Measurements from ENCODE around the gene NUMB.

The NUMB gene

GRCh38 chr14:73253721-73254120, 204.6 kb downstream of the NUMB start:
- no peaks in the 10 kb centered on the region for H3K36me3 Mint-ChIP-seq (ENCODE audit: low read depth)
- H3K4me1 Mint-ChIP-seq (ENCODE audit: low read depth): peaks cover 2% of the 10 kb centered on the region
- no peaks in the 10 kb centered on the region for H3K9me3 Mint-ChIP-seq
- no peak overlapping the region for H3K27ac Mint-ChIP-seq
- H3K27me3 Mint-ChIP-seq (ENCODE audit: low read depth): peaks cover 3% of the 10 kb centered on the region
- H3K4me3 Mint-ChIP-seq: no peak overlapping the region

GRCh38 chr14:73253323-73253610, 205.1 kb downstream of the NUMB start:
- no peaks in the 10 kb centered on the region for H3K9me3 Mint-ChIP-seq
- H3K4me1 Mint-ChIP-seq (ENCODE audit: low read depth): peaks cover 2% of the 10 kb centered on the region
- H3K4me3 Mint-ChIP-seq: no peak overlapping the region
- no peaks in the 10 kb centered on the region for H3K36me3 Mint-ChIP-seq (ENCODE audit: low read depth)
- H3K27ac Mint-ChIP-seq: no peak overlapping the region
- peaks cover 3% of the 10 kb centered on the region for H3K27me3 Mint-ChIP-seq (ENCODE audit: low read depth)

- Mint-ChIP-seq H3K27ac (no peak overlapping the region), H3K27me3 (ENCODE audit: low read depth) (no peaks in the 10 kb centered on the region), H3K36me3 (ENCODE audit: low read depth) (no peaks in the 10 kb centered on the region), H3K9me3 (no peaks in the 10 kb centered on the region), H3K4me3 (no peak overlapping the region), H3K4me1 (ENCODE audit: low read depth) (peaks cover 6% of the 10 kb centered on the region)
These were observed 205.6 kb downstream of the NUMB start for GRCh38 chr14:73252491-73253322.

GRCh38 chr14:73251516-73252215, 206.7 kb downstream of the NUMB start:
- no peaks in the 10 kb centered on the region for H3K36me3 Mint-ChIP-seq (ENCODE audit: low read depth)
- peaks cover 15% of the 10 kb centered on the region for H3K4me1 Mint-ChIP-seq (ENCODE audit: low read depth)
- H3K27me3 Mint-ChIP-seq (ENCODE audit: low read depth): peaks cover 7% of the 10 kb centered on the region
- H3K9me3 Mint-ChIP-seq: no peaks in the 10 kb centered on the region
- H3K27ac Mint-ChIP-seq: no peak overlapping the region
- H3K4me3 Mint-ChIP-seq: no peak overlapping the region

- Mint-ChIP-seq H3K9me3 (no peaks in the 10 kb centered on the region), H3K4me3 (no peak overlapping the region), H3K36me3 (ENCODE audit: low read depth) (no peaks in the 10 kb centered on the region), H3K4me1 (ENCODE audit: low read depth) (peaks cover 18% of the 10 kb centered on the region), H3K27ac (no peak overlapping the region), H3K27me3 (ENCODE audit: low read depth) (peaks cover 10% of the 10 kb centered on the region)
These were observed 207.4 kb downstream of the NUMB start for GRCh38 chr14:73250781-73251500.

- Mint-ChIP-seq H3K27me3 (ENCODE audit: low read depth) (peaks cover 10% of the 10 kb centered on the region), H3K36me3 (ENCODE audit: low read depth) (no peaks in the 10 kb centered on the region), H3K9me3 (no peaks in the 10 kb centered on the region), H3K27ac (no peak overlapping the region), H3K4me3 (no peak overlapping the region), H3K4me1 (ENCODE audit: low read depth) (peaks cover 18% of the 10 kb centered on the region)
These were observed 208.0 kb downstream of the NUMB start for GRCh38 chr14:73250317-73250713.

- no peak overlapping the region for H3K27ac Mint-ChIP-seq
- H3K9me3 Mint-ChIP-seq: no peaks in the 10 kb centered on the region
- H3K4me3 Mint-ChIP-seq: no peak overlapping the region
These were observed 208.6 kb downstream of the NUMB start for GRCh38 chr14:73249564-73250316.

GRCh38 chr14:73249108-73249507, 209.2 kb downstream of the NUMB start:
- H3K27me3 Mint-ChIP-seq (ENCODE audit: low read depth): peaks cover 20% of the 10 kb centered on the region
- no peaks in the 10 kb centered on the region for H3K36me3 Mint-ChIP-seq (ENCODE audit: low read depth)
- no peaks in the 10 kb centered on the region for H3K9me3 Mint-ChIP-seq
- no peak overlapping the region for H3K27ac Mint-ChIP-seq
- H3K4me1 Mint-ChIP-seq (ENCODE audit: low read depth): peaks cover 21% of the 10 kb centered on the region
- H3K4me3 Mint-ChIP-seq: no peak overlapping the region

More at GRCh38 chr14:73249564-73250316, 208.6 kb downstream of the NUMB start:
- H3K4me1 Mint-ChIP-seq (ENCODE audit: low read depth): peaks cover 21% of the 10 kb centered on the region
- peaks cover 14% of the 10 kb centered on the region for H3K27me3 Mint-ChIP-seq (ENCODE audit: low read depth)
- no peaks in the 10 kb centered on the region for H3K36me3 Mint-ChIP-seq (ENCODE audit: low read depth)

- Mint-ChIP-seq H3K27me3 (ENCODE audit: low read depth) (peaks cover 27% of the 10 kb centered on the region), H3K4me3 (no peak overlapping the region), H3K27ac (peak overlapping the region; percentile 37), H3K4me1 (ENCODE audit: low read depth) (peaks cover 25% of the 10 kb centered on the region), H3K9me3 (no peaks in the 10 kb centered on the region), H3K36me3 (ENCODE audit: low read depth) (no peaks in the 10 kb centered on the region)
These were observed 210.1 kb downstream of the NUMB start for GRCh38 chr14:73248108-73248868.

GRCh38 chr14:73246387-73247150, 211.8 kb downstream of the NUMB start:
- peaks cover 29% of the 10 kb centered on the region for H3K4me1 Mint-ChIP-seq (ENCODE audit: low read depth)
- H3K27me3 Mint-ChIP-seq (ENCODE audit: low read depth): peaks cover 38% of the 10 kb centered on the region
- H3K27ac Mint-ChIP-seq: no peak overlapping the region
- H3K4me3 Mint-ChIP-seq: peak overlapping the region; percentile 82
- no peaks in the 10 kb centered on the region for H3K36me3 Mint-ChIP-seq (ENCODE audit: low read depth)
- H3K9me3 Mint-ChIP-seq: no peaks in the 10 kb centered on the region

- H3K4me1 Mint-ChIP-seq (ENCODE audit: low read depth): peaks cover 29% of the 10 kb centered on the region
- H3K27me3 Mint-ChIP-seq (ENCODE audit: low read depth): peaks cover 47% of the 10 kb centered on the region
- H3K9me3 Mint-ChIP-seq: no peaks in the 10 kb centered on the region
- H3K27ac Mint-ChIP-seq: no peak overlapping the region
- H3K4me3 Mint-ChIP-seq: peak overlapping the region; percentile 70
- H3K36me3 Mint-ChIP-seq (ENCODE audit: low read depth): no peaks in the 10 kb centered on the region
These were observed 212.6 kb downstream of the NUMB start for GRCh38 chr14:73245480-73246325.

GRCh38 chr14:73244541-73245290, 213.6 kb downstream of the NUMB start:
- Mint-ChIP-seq H3K27ac (no peak overlapping the region), H3K4me3 (peak overlapping the region; percentile 51), H3K27me3 (ENCODE audit: low read depth) (peaks cover 55% of the 10 kb centered on the region), H3K9me3 (no peaks in the 10 kb centered on the region), H3K36me3 (ENCODE audit: low read depth) (peaks cover 2% of the 10 kb centered on the region), H3K4me1 (ENCODE audit: low read depth) (peaks cover 29% of the 10 kb centered on the region)

Measured in T-helper 1 cell treated with Interleukin-12 subunit alpha and Interleukin-12 subunit beta and Interleukin-4 antibody, amounts not matched to agents 30 μg/mL and 1 μg/mL, for 36 hours (primary cell).